Astrocyte of the spinal cord (primary cell): ENCODE data around the gene TEX55.
"Not testable (repeated sequence)": the region's sequence is repeated elsewhere in the genome, so short reads cannot be mapped to it uniquely, and the experiment has no call there.

Source experiments
- DNase-seq: peaks from one replicate; pipeline ENCODE4 v3.0.0; 2011; ENCODE audit warnings: low read depth, low spot score
- H3K4me3 ChIP-seq: 2 replicates; pipeline ENCODE4 v1.5.1; 2011; ENCODE audit warnings: low read depth, mild to moderate bottlenecking, low read length, moderate library complexity
- CTCF ChIP-seq: IDR thresholded peaks from 2 replicates; pipeline ENCODE4 v1.5.1; 2012; ENCODE audit warnings: low read depth, mild to moderate bottlenecking, low read length, inconsistent platforms
- in situ Hi-C: cut with HindIII; loops from 2 replicates; pipeline ENCODE4 v1.10.0; 2017; ENCODE audit warnings: low sequenced_read_pairs

The TEX55 gene

GRCh38 chr3:119145500-119146167, at the start of gene TEX55:
Gene TEX55, plus strand, starts transcription at chr3:119146165. Its CDS starts 25 bp downstream, at chr3:119146190.
- in situ Hi-C loops = no loop called here
- peak; percentile 78 for TF ChIP-seq CTCF
- peak; percentile 23 for DNase-seq

GRCh38 chr3:119098003-119098402, 48.0 kb upstream of the TEX55 start:
- in situ Hi-C loops = no loop called here
- TF ChIP-seq CTCF = no peak
- DNase-seq = no peak

More at GRCh38 chr3:119145500-119146167, at the start of gene TEX55:
- H3K4me3 ChIP-seq = no peak within 1 kb of the TSS

GRCh38 chr3:119098619-119099222, 47.2 kb upstream of the TEX55 start:
- H3K4me3 ChIP-seq = no peak overlapping the region
- peak; percentile 38 for DNase-seq
- peak; percentile 63 for TF ChIP-seq CTCF
- in situ Hi-C loops = no loop called here

More at GRCh38 chr3:119098003-119098402, 48.0 kb upstream of the TEX55 start:
- no peak overlapping the region for H3K4me3 ChIP-seq

GRCh38 chr3:119099785-119100184, 46.2 kb upstream of the TEX55 start:
- TF ChIP-seq CTCF = no peak
- in situ Hi-C loops = no loop called here
- no peak overlapping the region for H3K4me3 ChIP-seq
- DNase-seq = no peak

- TF ChIP-seq CTCF = no peak
- DNase-seq = no peak
- in situ Hi-C loops = no loop called here
Measured at GRCh38 chr3:119104031-119104430, 41.9 kb upstream of the TEX55 start.

GRCh38 chr3:119118330-119118729, 27.6 kb upstream of the TEX55 start:
- DNase-seq, in situ Hi-C loops, H3K4me3 ChIP-seq: not testable (repeated sequence)

More at GRCh38 chr3:119104031-119104430, 41.9 kb upstream of the TEX55 start:
- H3K4me3 ChIP-seq = no peak overlapping the region

- H3K4me3 ChIP-seq = no peak overlapping the region
- no peak for TF ChIP-seq CTCF
- in situ Hi-C loops = no loop called here
- no peak for DNase-seq
Measured at GRCh38 chr3:119120480-119120879, 25.5 kb upstream of the TEX55 start.
